ENCODE results near the gene DPEP3.

DPEP3 gene, protein sequence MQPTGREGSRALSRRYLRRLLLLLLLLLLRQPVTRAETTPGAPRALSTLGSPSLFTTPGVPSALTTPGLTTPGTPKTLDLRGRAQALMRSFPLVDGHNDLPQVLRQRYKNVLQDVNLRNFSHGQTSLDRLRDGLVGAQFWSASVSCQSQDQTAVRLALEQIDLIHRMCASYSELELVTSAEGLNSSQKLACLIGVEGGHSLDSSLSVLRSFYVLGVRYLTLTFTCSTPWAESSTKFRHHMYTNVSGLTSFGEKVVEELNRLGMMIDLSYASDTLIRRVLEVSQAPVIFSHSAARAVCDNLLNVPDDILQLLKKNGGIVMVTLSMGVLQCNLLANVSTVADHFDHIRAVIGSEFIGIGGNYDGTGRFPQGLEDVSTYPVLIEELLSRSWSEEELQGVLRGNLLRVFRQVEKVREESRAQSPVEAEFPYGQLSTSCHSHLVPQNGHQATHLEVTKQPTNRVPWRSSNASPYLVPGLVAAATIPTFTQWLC

DNA sequence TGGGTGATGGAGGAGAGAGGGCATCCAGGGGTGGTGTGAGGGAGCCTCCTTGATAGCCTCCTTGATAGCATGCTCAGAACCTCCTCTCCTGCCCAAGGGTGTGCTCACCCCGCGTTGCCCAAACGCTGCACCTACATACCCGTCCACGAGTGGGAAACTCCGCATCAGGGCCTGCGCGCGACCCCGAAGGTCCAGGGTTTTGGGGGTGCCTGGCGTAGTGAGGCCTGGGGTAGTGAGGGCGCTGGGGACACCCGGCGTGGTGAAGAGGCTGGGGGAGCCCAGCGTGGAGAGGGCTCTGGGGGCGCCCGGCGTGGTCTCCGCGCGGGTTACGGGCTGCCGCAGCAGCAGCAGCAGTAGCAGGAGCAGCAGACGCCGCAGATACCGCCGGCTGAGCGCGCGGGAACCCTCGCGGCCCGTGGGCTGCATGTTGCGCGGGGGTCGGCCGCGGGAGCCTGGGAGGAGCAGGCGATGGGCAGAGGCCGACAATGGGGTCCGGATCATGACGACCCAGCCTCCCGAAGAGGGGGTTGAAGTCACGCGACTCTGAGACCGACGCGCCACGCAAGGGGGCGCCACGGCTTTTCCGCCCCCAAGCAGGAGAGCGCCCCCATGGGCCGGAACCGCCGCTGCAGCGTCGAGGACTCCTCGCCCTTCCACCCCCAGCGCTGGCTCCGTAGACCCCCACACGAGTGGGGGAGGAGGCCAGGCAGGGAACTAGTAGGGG, at the start of gene DPEP3:
DPEP3 (minus strand) TSS at position 545 of the 724 bp plus-strand sequence; CDS start at position 426, 119 bp downstream.
- no peak for ATAC-seq
- TF ChIP-seq ARNTL (CRISPR knock-in tag; IDR thresholded peaks at IDR 0.05; ENCODE audit: borderline replicate concordance, low read depth) (no peak), TCF4 (CRISPR knock-in tag; IDR thresholded peaks at IDR 0.05; ENCODE audit: borderline replicate concordance) (no peak), BACH2 (CRISPR knock-in tag; IDR thresholded peaks at IDR 0.05; ENCODE audit: borderline replicate concordance) (no peak), ZNF70 (CRISPR knock-in tag; IDR thresholded peaks at IDR 0.05) (no peak), RARB (CRISPR knock-in tag; IDR thresholded peaks at IDR 0.05) (no peak), TSHZ2 (CRISPR knock-in tag; IDR thresholded peaks at IDR 0.05) (no peak), TOX (CRISPR knock-in tag; IDR thresholded peaks at IDR 0.05; ENCODE audit: borderline replicate concordance) (no peak), ZC3H10 (CRISPR knock-in tag; IDR thresholded peaks at IDR 0.05) (no peak), POU6F1 (CRISPR knock-in tag; IDR thresholded peaks at IDR 0.05; ENCODE audit: borderline replicate concordance, low read depth) (no peak), ESRRG (CRISPR knock-in tag; IDR thresholded peaks at IDR 0.05) (no peak), ISL1 (CRISPR knock-in tag; IDR thresholded peaks at IDR 0.05) (no peak), SNAI2 (CRISPR knock-in tag; IDR thresholded peaks at IDR 0.05) (no peak), CSDC2 (CRISPR knock-in tag; IDR thresholded peaks at IDR 0.05) (no peak), GLIS3 (CRISPR knock-in tag; IDR thresholded peaks at IDR 0.05) (no peak), ZFP3 (CRISPR knock-in tag; IDR thresholded peaks at IDR 0.05) (no peak), PPARA (CRISPR knock-in tag; IDR thresholded peaks at IDR 0.05; ENCODE audit: borderline replicate concordance) (no peak)
- TF ChIP-seq, protein P1, sequence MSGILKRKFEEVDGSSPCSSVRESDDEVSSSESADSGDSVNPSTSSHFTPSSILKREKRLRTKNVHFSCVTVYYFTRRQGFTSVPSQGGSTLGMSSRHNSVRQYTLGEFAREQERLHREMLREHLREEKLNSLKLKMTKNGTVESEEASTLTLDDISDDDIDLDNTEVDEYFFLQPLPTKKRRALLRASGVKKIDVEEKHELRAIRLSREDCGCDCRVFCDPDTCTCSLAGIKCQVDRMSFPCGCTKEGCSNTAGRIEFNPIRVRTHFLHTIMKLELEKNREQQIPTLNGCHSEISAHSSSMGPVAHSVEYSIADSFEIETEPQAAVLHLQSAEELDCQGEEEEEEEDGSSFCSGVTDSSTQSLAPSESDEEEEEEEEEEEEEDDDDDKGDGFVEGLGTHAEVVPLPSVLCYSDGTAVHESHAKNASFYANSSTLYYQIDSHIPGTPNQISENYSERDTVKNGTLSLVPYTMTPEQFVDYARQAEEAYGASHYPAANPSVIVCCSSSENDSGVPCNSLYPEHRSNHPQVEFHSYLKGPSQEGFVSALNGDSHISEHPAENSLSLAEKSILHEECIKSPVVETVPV (CRISPR knock-in tag; IDR thresholded peaks at IDR 0.05): no peak
- TF ChIP-seq, protein P2, sequence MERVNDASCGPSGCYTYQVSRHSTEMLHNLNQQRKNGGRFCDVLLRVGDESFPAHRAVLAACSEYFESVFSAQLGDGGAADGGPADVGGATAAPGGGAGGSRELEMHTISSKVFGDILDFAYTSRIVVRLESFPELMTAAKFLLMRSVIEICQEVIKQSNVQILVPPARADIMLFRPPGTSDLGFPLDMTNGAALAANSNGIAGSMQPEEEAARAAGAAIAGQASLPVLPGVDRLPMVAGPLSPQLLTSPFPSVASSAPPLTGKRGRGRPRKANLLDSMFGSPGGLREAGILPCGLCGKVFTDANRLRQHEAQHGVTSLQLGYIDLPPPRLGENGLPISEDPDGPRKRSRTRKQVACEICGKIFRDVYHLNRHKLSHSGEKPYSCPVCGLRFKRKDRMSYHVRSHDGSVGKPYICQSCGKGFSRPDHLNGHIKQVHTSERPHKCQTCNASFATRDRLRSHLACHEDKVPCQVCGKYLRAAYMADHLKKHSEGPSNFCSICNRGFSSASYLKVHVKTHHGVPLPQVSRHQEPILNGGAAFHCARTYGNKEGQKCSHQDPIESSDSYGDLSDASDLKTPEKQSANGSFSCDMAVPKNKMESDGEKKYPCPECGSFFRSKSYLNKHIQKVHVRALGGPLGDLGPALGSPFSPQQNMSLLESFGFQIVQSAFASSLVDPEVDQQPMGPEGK (CRISPR knock-in tag; IDR thresholded peaks at IDR 0.05; ENCODE audit: borderline replicate concordance): no peak
- TF ChIP-seq, protein P3, sequence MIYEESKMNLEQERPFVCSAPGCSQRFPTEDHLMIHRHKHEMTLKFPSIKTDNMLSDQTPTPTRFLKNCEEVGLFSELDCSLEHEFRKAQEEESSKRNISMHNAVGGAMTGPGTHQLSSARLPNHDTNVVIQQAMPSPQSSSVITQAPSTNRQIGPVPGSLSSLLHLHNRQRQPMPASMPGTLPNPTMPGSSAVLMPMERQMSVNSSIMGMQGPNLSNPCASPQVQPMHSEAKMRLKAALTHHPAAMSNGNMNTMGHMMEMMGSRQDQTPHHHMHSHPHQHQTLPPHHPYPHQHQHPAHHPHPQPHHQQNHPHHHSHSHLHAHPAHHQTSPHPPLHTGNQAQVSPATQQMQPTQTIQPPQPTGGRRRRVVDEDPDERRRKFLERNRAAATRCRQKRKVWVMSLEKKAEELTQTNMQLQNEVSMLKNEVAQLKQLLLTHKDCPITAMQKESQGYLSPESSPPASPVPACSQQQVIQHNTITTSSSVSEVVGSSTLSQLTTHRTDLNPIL (CRISPR knock-in tag; IDR thresholded peaks at IDR 0.05; ENCODE audit: low read depth): no peak

GRCh38 chr16:68028996-68029395, 48.7 kb upstream of the DPEP3 start:
- TF ChIP-seq PPARA (CRISPR knock-in tag; IDR thresholded peaks at IDR 0.05; ENCODE audit: borderline replicate concordance): no peak
- TF ChIP-seq TSHZ2 (CRISPR knock-in tag; IDR thresholded peaks at IDR 0.05): no peak
- TF ChIP-seq, protein P3 (CRISPR knock-in tag; IDR thresholded peaks at IDR 0.05; ENCODE audit: low read depth): no peak
- no peak for TF ChIP-seq ZNF565 (CRISPR knock-in tag; conservative IDR thresholded peaks at IDR 0.05; ENCODE audit: low read depth)
- TF ChIP-seq ISL1 (CRISPR knock-in tag; IDR thresholded peaks at IDR 0.05): no peak
- no peak for ATAC-seq
